WTC11 (cell line): ENCODE measurements around the gene DRC3.

Experiments
- ESRRA ChIP-seq: sonication (generic); formaldehyde crosslinking; IDR thresholded peaks from 2 replicates; pipeline ENCODE4 v1.8.1; 2022; ENCODE audit warnings: mild to moderate bottlenecking, missing genetic modification reagents, borderline replicate concordance
- JUN ChIP-seq: sonication (generic); formaldehyde crosslinking; IDR thresholded peaks from 2 replicates; pipeline ENCODE4 v1.8.0; 2023; ENCODE audit warnings: mild to moderate bottlenecking, missing genetic modification reagents
- KAT7 ChIP-seq: sonication (generic); formaldehyde crosslinking; IDR thresholded peaks from 2 replicates; pipeline ENCODE4 v1.8.1; 2023; ENCODE audit warnings: missing genetic modification reagents, mild to moderate bottlenecking, borderline replicate concordance
- NFYB ChIP-seq: sonication (generic); formaldehyde crosslinking; conservative IDR thresholded peaks from 2 replicates; pipeline ENCODE4 v1.8.0; 2022; ENCODE audit warnings: low read depth, missing genetic modification reagents
- NR2C2 ChIP-seq: sonication (generic); formaldehyde crosslinking; IDR thresholded peaks from 2 replicates; pipeline ENCODE4 v1.8.0; 2022; ENCODE audit warnings: mild to moderate bottlenecking, missing genetic modification reagents
- SP1 ChIP-seq: sonication (generic); formaldehyde crosslinking; conservative IDR thresholded peaks from 2 replicates; pipeline ENCODE4 v1.8.1; 2022; ENCODE audit warnings: missing genetic modification reagents
- TEAD4 ChIP-seq: sonication (generic); formaldehyde crosslinking; IDR thresholded peaks from 2 replicates; pipeline ENCODE4 v1.8.0; 2022; ENCODE audit warnings: mild to moderate bottlenecking, missing genetic modification reagents
- USF1 ChIP-seq: sonication (generic); formaldehyde crosslinking; IDR thresholded peaks from 2 replicates; pipeline ENCODE4 v1.8.0; 2022; ENCODE audit warnings: mild to moderate bottlenecking, missing genetic modification reagents
- USF2 ChIP-seq: sonication (generic); formaldehyde crosslinking; IDR thresholded peaks from 2 replicates; pipeline ENCODE4 v1.8.1; 2023; ENCODE audit warnings: mild to moderate bottlenecking, missing genetic modification reagents, moderate library complexity
- TF ChIP-seq, protein P1 (sequence below): fragments of 200-600 bp; IDR thresholded peaks from 2 replicates; pipeline ENCODE4 v1.8.0; 2022; ENCODE audit warnings: antibody characterized with exemption
- TF ChIP-seq, protein P2 (sequence below): sonication (generic); formaldehyde crosslinking; IDR thresholded peaks from 2 replicates; pipeline ENCODE4 v1.8.1; 2022; ENCODE audit warnings: low read depth, mild to moderate bottlenecking, moderate library complexity, missing genetic modification reagents, borderline replicate concordance
- TF ChIP-seq, protein P3 (sequence below): sonication (generic); formaldehyde crosslinking; IDR thresholded peaks from 2 replicates; pipeline ENCODE4 v1.8.0; 2022; ENCODE audit warnings: missing genetic modification reagents

GRCh38 chr17:17989081-17989480 is 16.4 kb downstream of the DRC3 start:
- TF ChIP-seq USF1 (CRISPR knock-in tag) (no peak), TEAD4 (CRISPR knock-in tag) (no peak), JUN (CRISPR knock-in tag) (no peak), USF2 (CRISPR knock-in tag) (no peak), SP1 (CRISPR knock-in tag) (no peak), ESRRA (CRISPR knock-in tag) (no peak), NR2C2 (CRISPR knock-in tag) (no peak), KAT7 (CRISPR knock-in tag) (no peak), NFYB (CRISPR knock-in tag) (no peak)
- TF ChIP-seq, protein P1, sequence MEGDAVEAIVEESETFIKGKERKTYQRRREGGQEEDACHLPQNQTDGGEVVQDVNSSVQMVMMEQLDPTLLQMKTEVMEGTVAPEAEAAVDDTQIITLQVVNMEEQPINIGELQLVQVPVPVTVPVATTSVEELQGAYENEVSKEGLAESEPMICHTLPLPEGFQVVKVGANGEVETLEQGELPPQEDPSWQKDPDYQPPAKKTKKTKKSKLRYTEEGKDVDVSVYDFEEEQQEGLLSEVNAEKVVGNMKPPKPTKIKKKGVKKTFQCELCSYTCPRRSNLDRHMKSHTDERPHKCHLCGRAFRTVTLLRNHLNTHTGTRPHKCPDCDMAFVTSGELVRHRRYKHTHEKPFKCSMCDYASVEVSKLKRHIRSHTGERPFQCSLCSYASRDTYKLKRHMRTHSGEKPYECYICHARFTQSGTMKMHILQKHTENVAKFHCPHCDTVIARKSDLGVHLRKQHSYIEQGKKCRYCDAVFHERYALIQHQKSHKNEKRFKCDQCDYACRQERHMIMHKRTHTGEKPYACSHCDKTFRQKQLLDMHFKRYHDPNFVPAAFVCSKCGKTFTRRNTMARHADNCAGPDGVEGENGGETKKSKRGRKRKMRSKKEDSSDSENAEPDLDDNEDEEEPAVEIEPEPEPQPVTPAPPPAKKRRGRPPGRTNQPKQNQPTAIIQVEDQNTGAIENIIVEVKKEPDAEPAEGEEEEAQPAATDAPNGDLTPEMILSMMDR: no peak
- TF ChIP-seq, protein P2, sequence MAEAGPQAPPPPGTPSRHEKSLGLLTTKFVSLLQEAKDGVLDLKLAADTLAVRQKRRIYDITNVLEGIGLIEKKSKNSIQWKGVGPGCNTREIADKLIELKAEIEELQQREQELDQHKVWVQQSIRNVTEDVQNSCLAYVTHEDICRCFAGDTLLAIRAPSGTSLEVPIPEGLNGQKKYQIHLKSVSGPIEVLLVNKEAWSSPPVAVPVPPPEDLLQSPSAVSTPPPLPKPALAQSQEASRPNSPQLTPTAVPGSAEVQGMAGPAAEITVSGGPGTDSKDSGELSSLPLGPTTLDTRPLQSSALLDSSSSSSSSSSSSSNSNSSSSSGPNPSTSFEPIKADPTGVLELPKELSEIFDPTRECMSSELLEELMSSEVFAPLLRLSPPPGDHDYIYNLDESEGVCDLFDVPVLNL (CRISPR knock-in tag): no peak
- TF ChIP-seq, protein P3, sequence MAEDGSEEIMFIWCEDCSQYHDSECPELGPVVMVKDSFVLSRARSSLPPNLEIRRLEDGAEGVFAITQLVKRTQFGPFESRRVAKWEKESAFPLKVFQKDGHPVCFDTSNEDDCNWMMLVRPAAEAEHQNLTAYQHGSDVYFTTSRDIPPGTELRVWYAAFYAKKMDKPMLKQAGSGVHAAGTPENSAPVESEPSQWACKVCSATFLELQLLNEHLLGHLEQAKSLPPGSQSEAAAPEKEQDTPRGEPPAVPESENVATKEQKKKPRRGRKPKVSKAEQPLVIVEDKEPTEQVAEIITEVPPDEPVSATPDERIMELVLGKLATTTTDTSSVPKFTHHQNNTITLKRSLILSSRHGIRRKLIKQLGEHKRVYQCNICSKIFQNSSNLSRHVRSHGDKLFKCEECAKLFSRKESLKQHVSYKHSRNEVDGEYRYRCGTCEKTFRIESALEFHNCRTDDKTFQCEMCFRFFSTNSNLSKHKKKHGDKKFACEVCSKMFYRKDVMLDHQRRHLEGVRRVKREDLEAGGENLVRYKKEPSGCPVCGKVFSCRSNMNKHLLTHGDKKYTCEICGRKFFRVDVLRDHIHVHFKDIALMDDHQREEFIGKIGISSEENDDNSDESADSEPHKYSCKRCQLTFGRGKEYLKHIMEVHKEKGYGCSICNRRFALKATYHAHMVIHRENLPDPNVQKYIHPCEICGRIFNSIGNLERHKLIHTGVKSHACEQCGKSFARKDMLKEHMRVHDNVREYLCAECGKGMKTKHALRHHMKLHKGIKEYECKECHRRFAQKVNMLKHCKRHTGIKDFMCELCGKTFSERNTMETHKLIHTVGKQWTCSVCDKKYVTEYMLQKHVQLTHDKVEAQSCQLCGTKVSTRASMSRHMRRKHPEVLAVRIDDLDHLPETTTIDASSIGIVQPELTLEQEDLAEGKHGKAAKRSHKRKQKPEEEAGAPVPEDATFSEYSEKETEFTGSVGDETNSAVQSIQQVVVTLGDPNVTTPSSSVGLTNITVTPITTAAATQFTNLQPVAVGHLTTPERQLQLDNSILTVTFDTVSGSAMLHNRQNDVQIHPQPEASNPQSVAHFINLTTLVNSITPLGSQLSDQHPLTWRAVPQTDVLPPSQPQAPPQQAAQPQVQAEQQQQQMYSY (CRISPR knock-in tag): no peak
